ENCODE data around the gene MAN1C1.
"Not testable (repeated sequence)": the region's sequence is repeated elsewhere in the genome, so short reads cannot be mapped to it uniquely, and the experiment has no call there.

The MAN1C1 gene

DNA sequence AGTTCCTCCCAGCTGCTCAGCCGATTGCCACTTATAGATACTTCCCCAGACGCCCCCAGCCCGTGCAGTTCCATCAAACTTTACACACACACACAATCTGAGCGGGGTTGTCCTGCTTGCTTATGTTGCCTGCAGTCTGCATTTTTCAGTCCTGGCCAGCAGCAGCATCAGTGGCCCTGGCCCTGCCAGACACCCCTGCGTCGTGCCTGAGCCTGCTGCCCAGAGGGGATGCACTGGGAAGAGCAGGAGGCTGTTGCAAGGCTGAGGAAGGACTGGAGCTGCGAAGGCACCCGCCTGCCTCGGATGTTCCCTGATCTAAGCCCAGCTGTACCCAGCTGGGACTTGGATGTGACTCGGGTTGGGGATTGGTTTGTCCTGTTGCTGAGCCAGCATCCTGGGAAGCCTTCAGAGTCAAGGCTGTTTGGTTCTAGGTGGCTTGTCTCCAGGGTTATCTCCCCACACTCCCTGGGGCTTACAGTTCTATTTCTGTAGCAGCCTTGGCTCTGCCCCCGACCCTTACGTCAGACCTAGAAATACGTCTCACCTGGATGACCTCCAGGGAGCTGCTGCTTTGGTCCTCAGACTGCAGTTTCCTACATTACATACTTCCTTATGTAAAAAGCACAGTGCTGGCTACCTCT is 42.3 kb downstream of the MAN1C1 start:
- DNase-seq = no peak

DNA sequence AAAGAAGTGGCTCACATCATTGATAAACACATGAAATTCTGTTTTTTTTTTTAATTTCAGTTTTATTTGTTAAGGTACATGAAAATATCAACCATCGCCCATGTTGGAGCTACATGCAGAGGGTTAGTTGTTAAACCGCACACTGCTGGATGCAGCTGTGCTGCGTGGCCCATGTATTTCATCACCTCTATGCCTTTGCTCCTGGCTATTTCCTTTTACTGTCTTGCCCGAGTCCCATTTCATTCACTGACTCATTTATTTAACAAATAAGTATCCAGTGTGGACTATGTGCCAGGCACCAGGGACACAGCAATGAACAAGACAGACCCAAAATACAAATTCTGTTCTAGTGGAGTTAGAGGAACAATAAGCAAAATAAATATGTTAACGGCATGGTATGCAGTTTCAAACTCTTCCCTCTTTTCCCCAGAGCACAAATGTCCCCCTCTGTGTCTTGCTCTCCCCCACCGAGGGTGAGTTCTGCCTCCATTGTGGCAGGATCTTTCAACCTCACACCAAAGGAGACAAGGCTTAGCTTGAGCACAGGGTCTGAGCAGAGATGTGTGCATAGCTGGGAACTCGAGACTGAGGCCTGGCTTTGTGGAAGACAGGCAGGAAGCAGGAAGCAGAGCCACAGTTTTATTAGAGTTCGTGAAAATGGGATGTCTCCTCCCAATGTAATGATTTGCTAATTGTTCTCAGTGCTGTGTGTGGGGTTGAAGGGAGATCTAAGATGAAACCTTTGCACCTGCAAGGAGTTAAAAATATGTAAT is 44.6 kb downstream of the MAN1C1 start:
- no peak for DNase-seq

GRCh38 chr1:25662061-25662460 is 45.5 kb downstream of the MAN1C1 start:
- DNase-seq = no peak

GRCh38 chr1:25662959-25663358 is 46.4 kb downstream of the MAN1C1 start:
- not testable (repeated sequence) for DNase-seq

- DNase-seq = no peak
These were observed 48.0 kb downstream of the MAN1C1 start for GRCh38 chr1:25664357-25665199.

DNA sequence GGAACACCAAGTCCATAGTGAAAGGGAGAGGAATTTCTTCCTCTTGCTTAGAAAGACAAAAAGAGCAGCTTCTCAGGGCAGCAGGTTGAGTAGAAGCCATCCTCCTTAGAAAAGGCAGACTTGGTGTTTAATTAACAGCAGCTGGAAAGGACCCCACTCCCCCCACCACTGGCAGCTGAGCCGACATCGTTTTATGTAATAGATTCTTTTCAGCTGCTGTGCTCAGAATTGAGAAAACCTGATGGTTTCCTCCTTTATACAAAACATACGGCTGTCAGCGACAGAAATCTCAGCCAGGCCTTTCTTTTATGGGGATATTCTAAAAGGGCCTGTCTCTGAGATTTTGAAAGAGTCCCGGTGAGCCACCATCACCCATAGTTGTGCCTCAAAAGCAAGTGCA is 49.9 kb downstream of the MAN1C1 start:
- DNase-seq = no peak

- DNase-seq = no peak
These were observed 52.5 kb downstream of the MAN1C1 start for GRCh38 chr1:25668931-25669573.

DNA sequence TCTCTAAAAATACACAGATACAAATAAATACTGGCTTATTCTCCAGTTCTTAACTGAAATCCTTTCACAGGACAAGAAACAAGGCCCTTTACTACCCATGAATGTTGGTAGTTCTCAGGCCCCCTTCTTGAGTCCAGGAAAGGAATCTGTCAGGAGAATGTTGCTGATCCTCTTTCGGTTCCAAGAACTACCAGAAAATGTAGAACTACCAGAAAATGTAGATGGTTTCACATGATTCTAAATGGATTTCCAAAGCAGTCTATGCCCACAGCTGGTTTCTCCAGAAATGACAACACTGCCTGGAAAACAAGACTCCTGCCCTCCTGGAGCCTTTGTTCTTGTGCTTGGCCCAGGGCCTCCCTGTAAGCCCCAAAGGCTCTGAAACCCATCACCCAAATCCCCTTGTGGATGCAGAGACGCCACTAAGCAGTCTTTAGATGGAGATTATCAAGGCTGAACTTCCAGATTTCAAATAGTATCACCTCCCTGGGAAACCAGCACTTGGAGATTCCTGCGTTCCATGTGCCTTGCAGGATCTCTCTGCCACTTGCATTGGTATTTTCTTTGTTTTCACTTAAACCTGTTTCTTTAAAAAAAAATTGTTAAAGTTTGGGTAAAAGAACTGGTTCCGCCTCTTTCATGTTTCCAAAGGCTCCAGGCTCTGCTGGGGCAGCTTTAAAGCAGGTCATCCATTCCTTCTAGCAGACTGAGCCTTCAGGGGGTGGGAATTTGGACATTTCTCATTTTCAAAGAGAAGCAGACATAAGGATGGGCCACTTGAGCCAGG is 53.4 kb downstream of the MAN1C1 start:
- no peak for DNase-seq

DNA sequence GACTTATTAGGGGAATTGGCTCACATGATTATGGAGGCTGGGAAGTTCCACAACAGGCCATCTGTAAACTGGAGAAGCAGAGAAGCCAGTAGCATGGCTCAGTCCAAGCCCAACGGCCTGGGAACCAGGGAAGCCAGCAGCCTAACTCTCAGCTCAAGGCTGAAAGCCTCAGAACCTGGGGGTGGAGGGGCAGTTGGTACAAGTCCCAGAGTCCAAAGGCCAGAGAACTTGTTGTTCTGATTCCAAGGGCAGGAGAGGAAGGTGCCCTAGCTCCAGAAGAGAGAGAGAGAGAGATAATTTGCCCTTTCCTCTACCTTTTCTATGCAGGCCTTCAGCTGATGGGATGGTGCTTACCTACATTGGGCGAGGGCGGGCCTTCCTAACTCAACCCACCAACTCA is 55.3 kb downstream of the MAN1C1 start:
- no peak for DNase-seq

DNA sequence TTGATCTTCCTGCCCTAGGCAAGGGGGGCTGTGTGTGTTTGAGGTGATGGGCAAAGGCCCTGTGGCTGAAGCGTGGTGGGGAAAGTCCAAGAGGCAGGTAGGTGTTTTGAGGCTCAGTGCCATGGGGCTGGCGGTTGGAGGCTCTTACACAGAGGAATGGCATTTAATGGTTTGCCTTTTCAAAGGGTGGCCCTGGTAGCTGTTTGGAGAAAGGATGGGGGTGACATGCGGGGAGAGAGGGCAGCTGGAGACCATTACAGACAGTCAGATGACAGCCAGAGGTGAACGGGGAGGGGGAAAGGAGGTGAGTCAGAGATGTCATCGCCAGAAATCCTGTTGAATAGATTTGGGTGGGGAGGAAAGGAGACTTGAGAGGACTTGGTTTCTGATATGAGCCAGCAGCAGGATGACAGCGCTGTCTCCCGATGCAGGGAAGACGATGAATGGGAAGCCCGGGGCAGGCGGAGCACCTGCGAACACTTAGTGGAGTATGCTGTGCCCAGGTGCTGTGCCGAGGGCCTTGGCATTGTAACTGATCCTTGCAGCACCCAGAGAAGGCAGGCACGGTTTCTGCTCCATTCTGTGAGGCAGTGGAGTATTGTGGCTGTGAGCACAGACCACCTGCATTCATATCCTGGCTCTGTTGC is 56.3 kb downstream of the MAN1C1 start:
- DNase-seq = no peak

GRCh38 chr1:25673456-25673855 is 56.9 kb downstream of the MAN1C1 start:
- no peak for DNase-seq

GRCh38 chr1:25673962-25674806 is 57.6 kb downstream of the MAN1C1 start:
- DNase-seq = no peak

DNA sequence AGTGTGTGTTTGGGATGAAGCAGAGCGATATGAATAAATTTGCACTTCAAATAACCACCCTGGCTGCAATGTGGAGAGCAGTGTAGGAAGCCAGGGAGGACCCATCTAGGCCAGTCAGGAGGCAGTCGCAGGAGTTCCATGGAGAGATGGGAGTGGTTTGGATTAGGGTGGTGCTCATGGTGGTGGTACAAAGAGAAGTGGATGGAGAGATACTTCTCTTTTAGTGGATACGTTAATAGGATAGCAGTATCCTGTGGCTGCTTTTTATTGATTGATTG is 58.2 kb downstream of the MAN1C1 start:
- DNase-seq = no peak

DNA sequence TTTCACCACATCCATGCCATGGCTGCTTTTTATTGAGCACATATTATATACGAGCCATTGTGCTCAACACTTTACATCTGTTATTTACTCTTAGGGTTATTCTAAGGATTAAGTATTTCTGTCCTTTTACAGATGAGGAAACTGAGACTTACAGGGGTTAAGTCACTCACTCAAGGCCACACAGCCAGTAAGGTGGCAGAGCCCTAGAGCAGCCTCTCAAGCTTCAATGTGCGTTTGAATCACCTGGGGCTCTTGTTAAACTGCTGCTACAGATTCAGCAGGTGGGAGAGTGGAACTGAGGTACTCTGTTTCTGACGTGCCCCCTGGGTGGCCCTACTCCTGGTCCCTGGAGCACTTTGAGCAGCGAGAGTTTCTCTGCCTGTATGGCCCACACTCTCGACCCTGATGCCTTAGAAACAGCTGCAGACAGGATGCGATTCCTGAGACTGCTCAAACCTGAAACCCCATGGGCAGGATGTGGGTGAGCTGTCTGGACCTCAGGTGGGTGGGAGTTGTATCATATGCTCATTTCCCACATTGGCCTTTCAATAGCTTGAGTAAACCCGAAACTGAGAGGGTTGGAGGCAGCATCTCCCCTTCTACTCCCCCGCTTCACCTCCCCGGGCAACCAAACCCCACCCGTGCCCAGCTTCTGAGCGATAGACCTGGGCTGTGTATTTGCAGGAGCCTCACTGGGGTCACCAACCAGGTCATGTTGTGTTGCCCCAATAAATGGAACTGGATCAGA is 59.3 kb downstream of the MAN1C1 start:
- peak; percentile 73 for DNase-seq

- no peak for DNase-seq
These were observed 59.9 kb downstream of the MAN1C1 start for GRCh38 chr1:25676488-25676887.

DNA sequence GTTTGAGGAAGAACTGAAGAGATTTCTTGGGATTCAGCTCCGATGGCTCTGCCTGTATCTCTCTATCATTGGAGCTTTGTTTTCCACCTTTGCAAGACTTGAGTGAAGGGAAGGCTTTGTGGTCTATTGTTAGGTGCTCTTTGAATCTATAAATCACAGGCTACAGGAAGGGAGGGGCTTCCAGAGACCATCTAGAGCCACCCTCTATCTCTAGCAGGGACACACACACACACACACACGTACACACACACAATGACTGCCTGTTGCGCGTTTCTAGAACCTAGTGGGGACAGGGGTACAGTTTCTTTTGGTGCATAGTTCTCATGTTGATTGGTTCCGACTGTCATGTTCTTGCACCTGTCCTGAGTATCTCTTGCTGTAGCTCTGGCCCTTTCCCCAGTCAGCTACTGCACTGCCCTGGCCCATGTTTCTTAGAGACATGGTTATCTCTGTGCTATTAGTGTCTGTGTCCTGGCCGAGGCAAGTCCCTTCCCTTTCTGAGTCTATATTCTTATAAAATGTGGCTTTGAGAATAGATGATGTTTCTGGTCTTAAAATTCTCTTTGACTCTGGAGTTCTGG is 60.7 kb downstream of the MAN1C1 start:
- DNase-seq = peak; percentile 38

DNA sequence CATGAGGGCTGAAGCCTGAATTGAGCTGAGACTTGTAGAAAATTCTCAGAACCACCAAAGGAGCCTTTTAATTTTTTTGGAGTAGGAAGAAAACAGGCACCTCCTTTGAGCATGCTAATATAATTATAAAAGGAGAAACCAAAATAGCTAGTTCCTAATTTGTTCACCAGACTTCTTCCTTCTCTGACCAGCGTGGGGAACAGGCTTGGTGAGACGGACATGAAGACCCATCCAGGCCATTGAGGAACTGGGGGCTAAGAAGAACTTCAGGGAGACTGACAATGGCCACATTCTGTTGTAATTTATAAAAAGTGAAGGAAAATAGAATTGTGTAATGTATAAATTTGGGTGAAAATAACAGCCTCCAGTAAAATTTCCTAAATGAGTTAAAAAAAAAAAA is 62.6 kb downstream of the MAN1C1 start:
- DNase-seq = no peak

- DNase-seq = no peak
These were observed 64.1 kb downstream of the MAN1C1 start for GRCh38 chr1:25680701-25681100.

- DNase-seq = no peak
These were observed 65.5 kb downstream of the MAN1C1 start for GRCh38 chr1:25682059-25682601.

DNA sequence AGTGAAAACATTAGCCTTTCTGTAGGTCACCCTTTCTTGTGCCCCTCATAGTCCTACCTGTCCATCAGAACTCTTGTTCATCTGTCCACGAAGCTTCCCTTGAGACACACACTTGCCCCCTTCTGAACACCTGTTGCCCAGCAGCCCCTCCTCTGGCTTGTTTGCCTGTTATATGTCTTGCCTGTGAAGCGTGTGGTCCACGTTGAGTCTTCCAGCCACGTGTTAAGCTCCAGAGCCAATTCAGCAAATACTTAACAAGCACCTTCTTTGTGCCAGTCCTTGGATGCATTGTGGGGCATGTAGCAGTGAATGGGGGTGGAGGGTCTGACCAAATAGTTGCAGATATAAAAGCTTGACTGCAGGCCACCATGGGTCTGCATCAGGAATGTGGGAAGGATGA is 66.6 kb downstream of the MAN1C1 start:
- no peak for DNase-seq
